Measurements from ENCODE around the gene LZTR1. TPM values are rescaled to one million over a fixed set of nuclear protein-coding genes. Genes with fewer than 3 reads are reported as not detected.

Gene LZTR1
- total RNA-seq, 1 donor from 2014 or later: 91.6 TPM

DNA sequence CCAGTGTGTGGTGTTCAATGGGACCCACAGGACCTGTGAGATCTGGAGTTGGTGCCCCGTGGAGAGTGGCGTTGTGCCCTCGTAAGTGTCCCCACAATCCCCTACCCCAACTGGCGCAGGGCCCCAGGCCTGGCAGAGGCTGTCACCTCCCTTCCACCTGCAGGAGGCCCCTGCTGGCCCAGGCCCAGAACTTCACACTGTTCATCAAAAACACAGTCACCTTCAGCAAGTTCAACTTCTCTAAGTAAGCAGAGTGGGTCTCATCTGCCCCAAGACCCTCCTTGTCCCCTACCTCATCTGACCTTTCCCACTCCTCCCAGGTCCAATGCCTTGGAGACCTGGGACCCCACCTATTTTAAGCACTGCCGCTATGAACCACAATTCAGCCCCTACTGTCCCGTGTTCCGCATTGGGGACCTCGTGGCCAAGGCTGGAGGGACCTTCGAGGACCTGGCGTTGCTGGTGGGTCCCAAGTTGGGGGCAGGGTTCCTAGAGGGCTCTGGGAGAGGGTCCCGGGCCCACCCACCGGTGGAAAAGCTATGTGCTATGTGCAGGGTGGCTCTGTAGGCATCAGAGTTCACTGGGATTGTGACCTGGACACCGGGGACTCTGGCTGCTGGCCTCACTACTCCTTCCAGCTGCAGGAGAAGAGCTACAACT is 41.0 kb downstream of the LZTR1 start:
- Mint-ChIP-seq H3K4me1 (ENCODE audit: low read depth) (no peaks in the 10 kb centered on the region), H3K9me3 (ENCODE audit: low read depth) (peaks cover 3% of the 10 kb centered on the region)

GRCh38 chr22:21025266-21025665 is 43.2 kb downstream of the LZTR1 start:
- no peaks in the 10 kb centered on the region for H3K9me3 Mint-ChIP-seq (ENCODE audit: low read depth)
- peak overlapping the region; percentile 74 for H3K27ac Mint-ChIP-seq
- DNase-seq (ENCODE audit: low spot score, unreplicated experiment): no peak
- H3K36me3 Mint-ChIP-seq (ENCODE audit: insufficient read depth): no peaks in the 10 kb centered on the region
- TF ChIP-seq, protein P1, sequence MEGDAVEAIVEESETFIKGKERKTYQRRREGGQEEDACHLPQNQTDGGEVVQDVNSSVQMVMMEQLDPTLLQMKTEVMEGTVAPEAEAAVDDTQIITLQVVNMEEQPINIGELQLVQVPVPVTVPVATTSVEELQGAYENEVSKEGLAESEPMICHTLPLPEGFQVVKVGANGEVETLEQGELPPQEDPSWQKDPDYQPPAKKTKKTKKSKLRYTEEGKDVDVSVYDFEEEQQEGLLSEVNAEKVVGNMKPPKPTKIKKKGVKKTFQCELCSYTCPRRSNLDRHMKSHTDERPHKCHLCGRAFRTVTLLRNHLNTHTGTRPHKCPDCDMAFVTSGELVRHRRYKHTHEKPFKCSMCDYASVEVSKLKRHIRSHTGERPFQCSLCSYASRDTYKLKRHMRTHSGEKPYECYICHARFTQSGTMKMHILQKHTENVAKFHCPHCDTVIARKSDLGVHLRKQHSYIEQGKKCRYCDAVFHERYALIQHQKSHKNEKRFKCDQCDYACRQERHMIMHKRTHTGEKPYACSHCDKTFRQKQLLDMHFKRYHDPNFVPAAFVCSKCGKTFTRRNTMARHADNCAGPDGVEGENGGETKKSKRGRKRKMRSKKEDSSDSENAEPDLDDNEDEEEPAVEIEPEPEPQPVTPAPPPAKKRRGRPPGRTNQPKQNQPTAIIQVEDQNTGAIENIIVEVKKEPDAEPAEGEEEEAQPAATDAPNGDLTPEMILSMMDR (IDR thresholded peaks at IDR 0.05; ENCODE audit: unreplicated experiment): no peak
- H3K4me1 Mint-ChIP-seq (ENCODE audit: low read depth): no peaks in the 10 kb centered on the region
- H3K27me3 Mint-ChIP-seq: peaks cover 9% of the 10 kb centered on the region
- no peak overlapping the region for H3K4me3 Mint-ChIP-seq (ENCODE audit: low read depth)

More for the DNA sequence above, 41.0 kb downstream of the LZTR1 start:
- Mint-ChIP-seq H3K4me3 (ENCODE audit: low read depth) (no peak overlapping the region), H3K27me3 (no peaks in the 10 kb centered on the region), H3K27ac (no peak overlapping the region), H3K36me3 (ENCODE audit: insufficient read depth) (no peaks in the 10 kb centered on the region)
- TF ChIP-seq, protein P1 (IDR thresholded peaks at IDR 0.05; ENCODE audit: unreplicated experiment): peak; percentile 27
- DNase-seq (ENCODE audit: low spot score, unreplicated experiment): no peak

DNA sequence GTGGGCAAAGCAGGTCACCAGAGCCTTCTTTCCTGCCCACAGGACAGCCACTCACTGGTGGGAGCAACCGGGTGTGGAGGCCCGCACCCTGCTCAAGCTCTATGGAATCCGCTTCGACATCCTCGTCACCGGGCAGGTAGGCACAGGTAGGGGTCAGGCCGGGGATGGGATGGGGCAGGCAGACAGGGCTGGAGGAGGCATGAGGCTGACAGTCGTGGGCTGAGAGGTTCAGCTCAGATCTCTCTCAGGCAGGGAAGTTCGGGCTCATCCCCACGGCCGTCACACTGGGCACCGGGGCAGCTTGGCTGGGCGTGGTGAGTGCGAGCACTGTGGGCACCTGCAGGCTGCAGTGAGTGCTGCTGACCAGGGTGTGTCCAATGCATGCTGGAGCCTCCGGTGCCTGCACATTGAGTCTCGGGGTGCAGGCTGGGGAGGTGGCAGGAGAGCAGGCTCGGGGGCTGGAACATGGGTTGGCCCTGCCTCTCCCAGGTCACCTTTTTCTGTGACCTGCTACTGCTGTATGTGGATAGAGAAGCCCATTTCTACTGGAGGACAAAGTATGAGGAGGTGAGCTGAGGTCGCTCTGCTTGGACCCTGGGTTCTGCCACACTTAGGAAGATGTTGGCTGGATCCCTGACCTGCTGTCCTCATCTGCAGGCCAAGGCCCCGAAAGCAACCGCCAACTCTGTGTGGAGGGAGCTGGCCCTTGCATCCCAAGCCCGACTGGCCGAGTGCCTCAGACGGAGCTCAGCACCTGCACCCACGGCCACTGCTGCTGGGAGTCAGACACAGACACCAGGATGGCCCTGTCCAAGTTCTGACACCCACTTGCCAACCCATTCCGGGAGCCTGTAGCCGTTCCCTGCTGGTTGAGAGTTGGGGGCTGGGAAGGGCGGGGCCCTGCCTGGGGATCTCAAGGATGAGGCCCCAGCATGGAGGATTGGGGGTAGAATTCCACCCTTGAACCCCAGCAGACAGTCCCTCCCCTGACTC is 44.0 kb downstream of the LZTR1 start:
- H3K9me3 Mint-ChIP-seq (ENCODE audit: low read depth): no peaks in the 10 kb centered on the region

DNA sequence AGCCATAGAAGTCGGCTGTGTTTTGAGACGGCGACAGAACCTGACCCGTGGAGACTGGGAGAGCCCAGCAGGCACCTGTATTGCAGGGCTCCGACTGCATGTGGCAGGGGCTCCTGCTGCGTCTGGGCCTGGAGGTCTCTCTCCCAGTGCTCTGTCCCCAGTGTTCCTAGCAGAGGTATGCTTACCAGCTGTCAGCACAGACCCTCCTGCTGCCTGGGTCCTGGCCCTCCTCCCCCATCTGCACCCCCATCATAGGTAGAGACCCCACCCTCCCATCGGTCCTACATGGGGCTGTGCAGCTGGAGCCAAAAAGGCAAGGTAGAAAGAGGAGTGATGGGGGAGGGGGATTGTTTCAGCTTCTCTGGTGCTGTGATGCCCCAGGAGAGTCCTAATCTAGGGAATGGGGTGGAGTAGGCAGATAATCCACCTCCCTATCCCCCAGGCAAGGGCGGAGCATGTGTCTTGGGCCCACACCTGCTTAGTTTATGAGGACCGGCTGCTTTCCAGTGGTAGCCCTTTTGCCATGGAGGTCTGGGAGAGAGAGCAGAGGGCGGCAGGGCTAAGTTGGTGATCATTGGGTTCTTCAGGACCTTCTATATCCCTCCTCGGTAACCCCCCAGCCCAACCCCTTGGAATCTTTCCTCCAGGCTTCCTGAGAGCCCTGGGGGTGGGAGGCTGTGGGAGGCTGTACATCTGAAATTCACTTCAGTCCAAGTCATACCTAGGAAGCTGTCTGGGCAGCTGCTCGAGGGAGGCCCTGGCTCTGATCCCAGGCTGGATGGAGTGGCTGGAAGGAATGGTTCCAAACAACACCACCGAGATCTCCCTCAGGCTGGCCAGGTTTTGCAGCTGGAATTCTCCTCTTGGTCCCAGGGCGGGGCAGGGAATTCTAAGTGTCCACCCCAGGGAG is 44.9 kb downstream of the LZTR1 start:
- no peak for DNase-seq (ENCODE audit: low spot score, unreplicated experiment)
- no peak overlapping the region for H3K4me3 Mint-ChIP-seq (ENCODE audit: low read depth)
- peaks cover 19% of the 10 kb centered on the region for H3K27me3 Mint-ChIP-seq
- H3K27ac Mint-ChIP-seq: no peak overlapping the region
- TF ChIP-seq, protein P1 (IDR thresholded peaks at IDR 0.05; ENCODE audit: unreplicated experiment): no peak
- no peaks in the 10 kb centered on the region for H3K9me3 Mint-ChIP-seq (ENCODE audit: low read depth)
- H3K4me1 Mint-ChIP-seq (ENCODE audit: low read depth): no peaks in the 10 kb centered on the region
- no peaks in the 10 kb centered on the region for H3K36me3 Mint-ChIP-seq (ENCODE audit: insufficient read depth)

More for the DNA sequence above, 44.0 kb downstream of the LZTR1 start:
- TF ChIP-seq, protein P1 (IDR thresholded peaks at IDR 0.05; ENCODE audit: unreplicated experiment): no peak
- DNase-seq (ENCODE audit: low spot score, unreplicated experiment): no peak
- H3K4me1 Mint-ChIP-seq (ENCODE audit: low read depth): no peaks in the 10 kb centered on the region
- no peaks in the 10 kb centered on the region for H3K36me3 Mint-ChIP-seq (ENCODE audit: insufficient read depth)
- no peak overlapping the region for H3K27ac Mint-ChIP-seq
- no peak overlapping the region for H3K4me3 Mint-ChIP-seq (ENCODE audit: low read depth)
- H3K27me3 Mint-ChIP-seq: peaks cover 17% of the 10 kb centered on the region
